OCI-LY7 (cell line): ENCODE measurements around the gene GPR55. TPM values are rescaled to one million over a fixed set of nuclear protein-coding genes. Genes with fewer than 3 reads are reported as not detected.

Experiments used
- BruUV-seq: library from RNA; stranded (reverse); fragments of 400-500 nt; replicated peaks from 2 replicates; lab custom pipeline; 2021; lab: Mats Ljungman, UMichigan
- CTCF ChIA-PET: fragments of 300-600 bp; sonication (Branson Sonifier 250); formaldehyde crosslinking; loops from one replicate; lab custom pipeline; 2022; ENCODE audit warnings: antibody characterized with exemption; ENCODE audit not compliant: unreplicated experiment; lab: Charles Lee
- POLR2A ChIA-PET: fragments of 300-600 bp; sonication (Branson Sonifier 250); formaldehyde crosslinking; loops from one replicate; lab custom pipeline; 2022; ENCODE audit warnings: antibody characterized with exemption; lab: Charles Lee
- DNase-seq: peaks from one replicate; pipeline ENCODE4 v3.0.0-alpha.2; 2015; ENCODE audit warnings: low spot score
- H2AFZ ChIP-seq: fragments of 200-600 bp; sonication (generic), shearing (Covaris generic); 2 replicates; pipeline ENCODE4 v1.6.1; 2014; ENCODE audit warnings: mild to moderate bottlenecking, antibody characterized with exemption, low read length, moderate library complexity
- H3K27ac ChIP-seq: fragments of 200-600 bp; sonication (generic); 2 replicates; pipeline ENCODE4 v1.5.1; 2014; ENCODE audit warnings: mixed run types, low read depth, mild to moderate bottlenecking, moderate library complexity, low read length, inconsistent platforms; ENCODE audit not compliant: poor library complexity, severe bottlenecking
- H3K36me3 ChIP-seq: fragments of 200-600 bp; sonication (generic); 2 replicates; pipeline ENCODE4 v1.6.1; 2014; ENCODE audit warnings: mild to moderate bottlenecking, antibody characterized with exemption, low read length, moderate library complexity, mixed read lengths; ENCODE audit not compliant: insufficient read depth
- H3K4me1 ChIP-seq: fragments of 200-600 bp; sonication (generic); 2 replicates; pipeline ENCODE4 v1.5.1; 2014; ENCODE audit warnings: mild to moderate bottlenecking, low read length; ENCODE audit not compliant: insufficient read depth, poor library complexity, severe bottlenecking
- H3K4me2 ChIP-seq: fragments of 200-600 bp; sonication (generic); 2 replicates; pipeline ENCODE4 v1.6.1; 2014; ENCODE audit warnings: mild to moderate bottlenecking, low read length
- H3K4me3 ChIP-seq: fragments of 200-600 bp; sonication (generic); 2 replicates; pipeline ENCODE4 v1.5.1; 2014; ENCODE audit warnings: mild to moderate bottlenecking, low read depth, low read length; ENCODE audit not compliant: poor library complexity, severe bottlenecking
- H3K79me2 ChIP-seq: fragments of 200-600 bp; sonication (generic); 2 replicates; pipeline ENCODE4 v1.6.1; 2016; ENCODE audit warnings: low read depth, mild to moderate bottlenecking, low read length, moderate library complexity, mixed read lengths; ENCODE audit not compliant: insufficient read depth
- H3K9me2 ChIP-seq: fragments of 200-600 bp; sonication (generic); 2 replicates; pipeline ENCODE4 v1.6.1; 2016; ENCODE audit warnings: mild to moderate bottlenecking, low read length, mixed read lengths; ENCODE audit not compliant: insufficient read depth
- H3K9me3 ChIP-seq: fragments of 200-600 bp; sonication (generic); 2 replicates; pipeline ENCODE4 v1.6.1; 2014; ENCODE audit warnings: mild to moderate bottlenecking, mixed run types, low read length, mixed read lengths
- H4K20me1 ChIP-seq: fragments of 200-600 bp; sonication (generic); 2 replicates; pipeline ENCODE4 v1.6.1; 2014; ENCODE audit warnings: mild to moderate bottlenecking, antibody characterized with exemption, low read length, moderate library complexity, mixed read lengths; ENCODE audit not compliant: insufficient read depth
- CTCF ChIP-seq: fragments of 200-600 bp; sonication (generic); conservative IDR thresholded peaks from 2 replicates; pipeline ENCODE4 v1.5.1; 2014; ENCODE audit warnings: mild to moderate bottlenecking, antibody characterized with exemption, low read length, moderate library complexity, mixed read lengths
- EZH2phosphoT487 ChIP-seq: fragments of 200-600 bp; sonication (generic); IDR thresholded peaks from 2 replicates; pipeline ENCODE4 v1.6.1; 2018; ENCODE audit warnings: low read depth, borderline replicate concordance, mild to moderate bottlenecking, mixed run types, antibody characterized with exemption, low read length, moderate library complexity, mixed read lengths
- intact Hi-C: fragments of 100-400 bp; cut with micrococcal nuclease; formaldehyde crosslinking; loops from one replicate; pipeline ENCODE4 v1.10.0; 2022; ENCODE audit not compliant: unreplicated experiment
- total RNA-seq, 2 experiments: library from RNA; depleted of rRNA in 1 of 2; stranded (reverse); fragments of >200 nt in 1 of 2; shearing (Covaris generic) in 1 of 2; gene quantifications; 2 replicates each; pipeline ENCODE4 v1.2.3, GENCODE V29; 2014 to 2022

GPR55 gene
- total RNA-seq, 2 experiments from 2014 or later = 0.22 TPM; not detected in 1

GRCh38 chr2:230893338-230893737, 31.7 kb downstream of the GPR55 start:
- H3K79me2 ChIP-seq = no peaks in the 10 kb centered on the region
- H3K27ac ChIP-seq = no peak overlapping the region
- H4K20me1 ChIP-seq = no peaks in the 10 kb centered on the region
- ChIA-PET POLR2A (no interaction called here), CTCF (no interaction called here)
- no peaks in the 10 kb centered on the region for H3K9me3 ChIP-seq
- H3K36me3 ChIP-seq = no peaks in the 10 kb centered on the region
- TF ChIP-seq EZH2phosphoT487 = no peak
- TF ChIP-seq CTCF = no peak
- no peak overlapping the region for H3K4me2 ChIP-seq
- H3K4me3 ChIP-seq = no peak overlapping the region
- BruUV-seq = no TSS peak
- H2AFZ ChIP-seq = no peak overlapping the region
- intact Hi-C loops = no loop called here
- no peaks in the 10 kb centered on the region for H3K9me2 ChIP-seq
- DNase-seq = no peak
- peaks cover 6% of the 10 kb centered on the region for H3K4me1 ChIP-seq

- Histone ChIP-seq H3K27ac (no peak overlapping the region), H3K9me2 (no peaks in the 10 kb centered on the region), H3K4me2 (no peak overlapping the region), H3K4me3 (no peak overlapping the region), H3K36me3 (no peaks in the 10 kb centered on the region), H3K9me3 (no peaks in the 10 kb centered on the region), H3K79me2 (no peaks in the 10 kb centered on the region), H3K4me1 (peaks cover 6% of the 10 kb centered on the region), H2AFZ (no peak overlapping the region), H4K20me1 (no peaks in the 10 kb centered on the region)
- DNase-seq = no peak
- no TSS peak for BruUV-seq
- ChIA-PET CTCF (no interaction called here), POLR2A (interaction anchor here (0.7 kb wide), 1 partner anchor 147 kb away, joined by 4 read pairs; no protein-coding TSS in a partner anchor)
- intact Hi-C loops = no loop called here
- TF ChIP-seq CTCF (no peak), EZH2phosphoT487 (no peak)
Observed at GRCh38 chr2:230891509-230891908, 33.5 kb downstream of the GPR55 start.

GRCh38 chr2:230891064-230891463, 34.0 kb downstream of the GPR55 start:
- ChIA-PET POLR2A (interaction anchor here (0.7 kb wide), 1 partner anchor 148 kb away, joined by 4 read pairs; no protein-coding TSS in a partner anchor), CTCF (no interaction called here)
- BruUV-seq = no TSS peak
- H2AFZ ChIP-seq = no peak overlapping the region
- H4K20me1 ChIP-seq = no peaks in the 10 kb centered on the region
- no peaks in the 10 kb centered on the region for H3K9me3 ChIP-seq
- TF ChIP-seq CTCF (no peak), EZH2phosphoT487 (no peak)
- no peaks in the 10 kb centered on the region for H3K9me2 ChIP-seq
- no peak overlapping the region for H3K27ac ChIP-seq
- intact Hi-C loops = no loop called here
- no peaks in the 10 kb centered on the region for H3K36me3 ChIP-seq
- no peak overlapping the region for H3K4me3 ChIP-seq
- H3K4me1 ChIP-seq = peaks cover 6% of the 10 kb centered on the region
- H3K79me2 ChIP-seq = no peaks in the 10 kb centered on the region
- no peak for DNase-seq
- no peak overlapping the region for H3K4me2 ChIP-seq
